HCT116 (cell line): ENCODE data around the gene THPO. TPM values are rescaled to one million over a fixed set of nuclear protein-coding genes. Genes with fewer than 3 reads are reported as not detected.

ENCODE experiments used
- ATAC-seq: fragments of 200-7000 bp; cut with Tn5 transposase; 2 replicates; pipeline ENCODE4 v1.9.1; 2020; ENCODE audit warnings: mild to moderate bottlenecking, moderate library complexity
- BruUV-seq: library from RNA; stranded (reverse); fragments of 400-500 nt; replicated peaks from 2 replicates; lab custom pipeline; 2021; lab: Mats Ljungman, UMichigan
- CTCF ChIA-PET: fragments of 300-600 bp; sonication (Branson Sonifier 250); formaldehyde crosslinking; loops from one replicate; lab custom pipeline; 2021; ENCODE audit warnings: antibody characterized with exemption; lab: Charles Lee
- POLR2A ChIA-PET: fragments of 300-600, 350-600 bp; sonication (Branson Sonifier 250); formaldehyde crosslinking; loops from one replicate; lab custom pipeline; 2021; ENCODE audit warnings: antibody characterized with exemption; lab: Charles Lee
- RAD21 ChIA-PET, 2 experiments: fragments of 300-600 bp; sonication (Branson Sonifier 250); formaldehyde crosslinking; loops; one replicate each; lab custom pipeline; 2023; ENCODE audit warnings: low total read pairs in 2 of 2; ENCODE audit not compliant: uncharacterized antibody in 2 of 2, unreplicated experiment in 2 of 2, low non-redundant PET in 1 of 2; lab: Charles Lee
- DNase-seq: peaks from one replicate; pipeline ENCODE4 v3.0.0-alpha.2; 2010; ENCODE audit warnings: low read depth, low spot score
- H2AFZ ChIP-seq: fragments of 200-600 bp; shearing (Covaris generic), sonication (generic); 2 replicates; pipeline ENCODE4 v1.6.1; 2017; ENCODE audit warnings: low read depth, mixed run types, mixed read lengths, antibody characterized with exemption, low read length; ENCODE audit not compliant: poor library complexity, severe bottlenecking
- H3K27ac ChIP-seq: 2 replicates; pipeline ENCODE4 v1.5.1; 2012; ENCODE audit warnings: low read depth, low read length
- H3K27me3 ChIP-seq: fragments of 200-600 bp; sonication (generic); 2 replicates; pipeline ENCODE4 v1.6.1; 2016; ENCODE audit warnings: mixed run types, low read length, mixed read lengths; ENCODE audit not compliant: insufficient read depth
- H3K36me3 ChIP-seq, 2 experiments: fragments of 200-500 bp in 1 of 2; fragments of 200-600 bp in 1 of 2; sonication (Bioruptor generic) in 1 of 2; sonication (generic) in 1 of 2; 2 replicates each; pipeline versions ENCODE4 v1.5.1 to v1.6.1; 2014 to 2016; ENCODE audit warnings: low read length in 2 of 2, inconsistent platforms in 1 of 2, mixed read lengths in 1 of 2, mixed run types in 1 of 2; ENCODE audit not compliant: insufficient read depth in 2 of 2, control insufficient read depth in 1 of 2
- H3K4me1 ChIP-seq, 2 experiments: fragments of 200-600 bp in 1 of 2; sonication (generic) in 1 of 2; 2 replicates each; pipeline versions ENCODE4 v1.5.1 to v1.6.1; 2012 to 2017; ENCODE audit warnings: low read length in 2 of 2, inconsistent platforms in 1 of 2, mild to moderate bottlenecking in 1 of 2, mixed read lengths in 1 of 2, mixed run types in 1 of 2, moderate library complexity in 1 of 2; ENCODE audit not compliant: insufficient read depth in 2 of 2, control insufficient read depth in 1 of 2
- H3K4me2 ChIP-seq: fragments of 200-600 bp; sonication (generic); 2 replicates; pipeline ENCODE4 v1.6.1; 2017; ENCODE audit warnings: mixed run types, low read length, mixed read lengths
- H3K4me3 ChIP-seq, 2 experiments: fragments of 200-600 bp in 1 of 2; sonication (generic) in 1 of 2; replicated peaks in 1 of 2; 2 replicates each; pipeline ENCODE4 v1.5.1; 2011 to 2016; ENCODE audit warnings: low read length in 2 of 2, control low read depth in 1 of 2, low read depth in 1 of 2, mild to moderate bottlenecking in 1 of 2, mixed read lengths in 1 of 2, mixed run types in 1 of 2
- H3K79me2 ChIP-seq: fragments of 200-600 bp; sonication (generic); 2 replicates; pipeline ENCODE4 v1.6.1; 2017; ENCODE audit warnings: mild to moderate bottlenecking, mixed run types, low read length, moderate library complexity, mixed read lengths; ENCODE audit not compliant: insufficient read depth
- H3K9ac ChIP-seq: fragments of 200-600 bp; sonication (generic); 2 replicates; pipeline ENCODE4 v1.6.1; 2016; ENCODE audit warnings: low read length, mixed read lengths
- H3K9me2 ChIP-seq: fragments of 200-600 bp; sonication (generic), shearing (Covaris generic); 2 replicates; pipeline ENCODE4 v1.6.1; 2017; ENCODE audit warnings: mixed run types, mild to moderate bottlenecking, moderate library complexity; ENCODE audit not compliant: insufficient read depth
- H3K9me3 ChIP-seq, 2 experiments: fragments of 200-500 bp in 1 of 2; fragments of 200-600 bp in 1 of 2; sonication (Bioruptor generic) in 1 of 2; sonication (generic) in 1 of 2; 2 replicates each; pipeline ENCODE4 v1.6.1; 2014 to 2017; ENCODE audit warnings: low read length in 2 of 2, mixed read lengths in 2 of 2, inconsistent platforms in 1 of 2, low read depth in 1 of 2, mild to moderate bottlenecking in 1 of 2, mixed run types in 1 of 2, moderate library complexity in 1 of 2; ENCODE audit not compliant: control insufficient read depth in 1 of 2, insufficient read depth in 1 of 2
- H4K20me1 ChIP-seq: fragments of 200-600 bp; sonication (generic), shearing (Covaris generic); 2 replicates; pipeline ENCODE4 v1.6.1; 2017; ENCODE audit warnings: mixed run types, mild to moderate bottlenecking, moderate library complexity; ENCODE audit not compliant: insufficient read depth
- CBX3 ChIP-seq: IDR thresholded peaks from 2 replicates; pipeline ENCODE4 v1.6.1; 2012; ENCODE audit warnings: low read depth
- EGR1 ChIP-seq: IDR thresholded peaks from 2 replicates; pipeline ENCODE4 v1.6.1; 2012; ENCODE audit warnings: low read depth
- EZH2 ChIP-seq: fragments of 200-600 bp; sonication (generic); IDR thresholded peaks from 2 replicates; pipeline ENCODE4 v1.6.1; 2017; ENCODE audit warnings: antibody characterized with exemption, mixed run types
- POLR2A ChIP-seq: IDR thresholded peaks from 2 replicates; pipeline ENCODE4 v1.7.0; 2011; ENCODE audit warnings: borderline replicate concordance; ENCODE audit not compliant: insufficient read depth, insufficient read length; ENCODE audit errors: extremely low read depth
- SRF ChIP-seq: IDR thresholded peaks from 2 replicates; pipeline ENCODE4 v1.6.1; 2012; ENCODE audit warnings: low read depth
- ZFX ChIP-seq: fragments of 450-650 bp; IDR thresholded peaks from 2 replicates; pipeline ENCODE4 v1.6.1; 2017
- intact Hi-C: fragments of 100-400 bp; cut with micrococcal nuclease; formaldehyde crosslinking; loops from 2 replicates; pipeline ENCODE4 v1.10.0; 2022
- total RNA-seq: library from RNA; stranded (reverse); gene quantifications from one replicate; pipeline ENCODE4 v1.2.1, GENCODE V29; 2021; ENCODE audit not compliant: unreplicated experiment
- TF ChIP-seq, protein P1 (sequence below): IDR thresholded peaks from 2 replicates; pipeline ENCODE4 v1.6.1; 2012; ENCODE audit warnings: low read depth
- TF ChIP-seq, protein P2 (sequence below): IDR thresholded peaks from 2 replicates; pipeline ENCODE4 v1.6.1; 2012

Gene THPO
- total RNA-seq, 1 experiment from 2014 or later: not detected

DNA sequence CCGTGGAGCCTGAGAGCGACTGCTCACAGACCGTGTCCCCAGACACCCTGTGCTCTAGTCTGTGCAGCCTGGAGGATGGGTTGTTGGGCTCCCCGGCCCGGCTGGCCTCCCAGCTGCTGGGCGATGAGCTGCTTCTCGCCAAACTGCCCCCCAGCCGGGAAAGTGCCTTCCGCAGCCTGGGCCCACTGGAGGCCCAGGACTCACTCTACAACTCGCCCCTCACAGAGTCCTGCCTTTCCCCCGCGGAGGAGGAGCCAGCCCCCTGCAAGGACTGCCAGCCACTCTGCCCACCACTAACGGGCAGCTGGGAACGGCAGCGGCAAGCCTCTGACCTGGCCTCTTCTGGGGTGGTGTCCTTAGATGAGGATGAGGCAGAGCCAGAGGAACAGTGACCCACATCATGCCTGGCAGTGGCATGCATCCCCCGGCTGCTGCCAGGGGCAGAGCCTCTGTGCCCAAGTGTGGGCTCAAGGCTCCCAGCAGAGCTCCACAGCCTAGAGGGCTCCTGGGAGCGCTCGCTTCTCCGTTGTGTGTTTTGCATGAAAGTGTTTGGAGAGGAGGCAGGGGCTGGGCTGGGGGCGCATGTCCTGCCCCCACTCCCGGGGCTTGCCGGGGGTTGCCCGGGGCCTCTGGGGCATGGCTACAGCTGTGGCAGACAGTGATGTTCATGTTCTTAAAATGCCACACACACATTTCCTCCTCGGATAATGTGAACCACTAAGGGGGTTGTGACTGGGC lies 33.3 kb downstream of the THPO start:
- CTCF ChIA-PET: interaction anchor here (0.9 to 1.5 kb wide), 7 partner anchors 8 to 449 kb away, joined by 3 to 7 read pairs (median 4); partner anchors contain the start of genes FAM131A and POLR2H
- Histone ChIP-seq H3K36me3 (peaks cover 5 to 9% of the 10 kb centered on the region in 2 experiments; a peak in 2 of 4 replicates), H3K9ac (no peak overlapping the region), H4K20me1 (no peaks in the 10 kb centered on the region), H2AFZ (no peak overlapping the region), H3K27me3 (no peaks in the 10 kb centered on the region), H3K9me3 (no peaks in the 10 kb centered on the region), H3K9me2 (no peaks in the 10 kb centered on the region), H3K4me2 (no peak overlapping the region), H3K4me3 (no peak overlapping the region), H3K79me2 (no peaks in the 10 kb centered on the region), H3K4me1 (peaks cover 9 to 14% of the 10 kb centered on the region in 2 experiments), H3K27ac (no peak overlapping the region)
- POLR2A ChIA-PET: interaction anchor here (0.6 to 0.7 kb wide), 2 partner anchors 17 to 27 kb away, joined by 3 to 6 read pairs; no protein-coding TSS in a partner anchor
- TF ChIP-seq EGR1 (no peak), POLR2A (no peak)
- RAD21 ChIA-PET: no interaction called here
- ATAC-seq (no peak), DNase-seq (no peak)
- no TSS peak for BruUV-seq
- intact Hi-C loops: no loop called here

DNA sequence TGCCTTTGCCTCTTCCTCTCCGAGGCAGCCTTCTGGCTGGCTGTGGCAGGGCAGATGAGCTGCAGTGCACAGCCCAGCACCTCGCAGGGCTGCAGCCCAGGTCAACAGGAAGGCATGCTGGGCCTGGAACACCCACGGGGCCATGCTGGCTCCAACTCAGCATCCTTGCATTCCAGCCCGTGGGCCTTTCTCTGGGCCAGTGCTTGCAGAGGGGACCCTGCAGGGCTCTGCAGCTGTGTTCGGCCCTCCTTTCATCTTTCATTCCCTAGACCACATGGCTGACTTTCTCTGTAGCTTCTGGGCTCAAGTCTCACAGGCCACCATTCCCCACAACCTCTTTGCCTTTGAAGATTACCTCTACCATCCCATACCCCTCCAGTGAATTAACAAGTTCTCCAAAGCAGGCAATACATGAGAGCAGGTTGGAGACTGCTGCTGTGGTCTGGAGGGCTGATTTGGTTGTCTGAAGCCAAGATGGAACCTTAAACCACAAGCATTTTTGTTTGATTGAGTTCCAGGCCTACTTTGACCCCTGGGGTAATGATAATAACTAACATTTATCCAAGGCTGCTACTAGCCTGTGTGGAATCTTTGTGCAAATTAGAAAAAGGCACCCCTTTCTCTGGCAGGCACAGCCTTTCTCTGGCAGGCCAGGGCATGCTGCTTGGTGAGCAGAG lies 34.7 kb downstream of the THPO start:
- intact Hi-C loops: no loop called here
- Histone ChIP-seq H3K4me2 (no peak overlapping the region), H3K27me3 (no peaks in the 10 kb centered on the region), H3K4me1 (peaks cover 9 to 19% of the 10 kb centered on the region in 2 experiments), H3K9ac (no peak overlapping the region), H3K36me3 (peaks cover 5 to 9% of the 10 kb centered on the region in 2 experiments; a peak in 2 of 4 replicates), H3K9me2 (no peaks in the 10 kb centered on the region), H3K27ac (no peak overlapping the region), H2AFZ (no peak overlapping the region), H4K20me1 (no peaks in the 10 kb centered on the region), H3K79me2 (no peaks in the 10 kb centered on the region), H3K9me3 (no peaks in the 10 kb centered on the region), H3K4me3 (no peak overlapping the region)
- TF ChIP-seq POLR2A (no peak), SRF (no peak), CBX3 (no peak), ZFX (no peak), EGR1 (no peak), EZH2 (no peak)
- TF ChIP-seq, protein P1, sequence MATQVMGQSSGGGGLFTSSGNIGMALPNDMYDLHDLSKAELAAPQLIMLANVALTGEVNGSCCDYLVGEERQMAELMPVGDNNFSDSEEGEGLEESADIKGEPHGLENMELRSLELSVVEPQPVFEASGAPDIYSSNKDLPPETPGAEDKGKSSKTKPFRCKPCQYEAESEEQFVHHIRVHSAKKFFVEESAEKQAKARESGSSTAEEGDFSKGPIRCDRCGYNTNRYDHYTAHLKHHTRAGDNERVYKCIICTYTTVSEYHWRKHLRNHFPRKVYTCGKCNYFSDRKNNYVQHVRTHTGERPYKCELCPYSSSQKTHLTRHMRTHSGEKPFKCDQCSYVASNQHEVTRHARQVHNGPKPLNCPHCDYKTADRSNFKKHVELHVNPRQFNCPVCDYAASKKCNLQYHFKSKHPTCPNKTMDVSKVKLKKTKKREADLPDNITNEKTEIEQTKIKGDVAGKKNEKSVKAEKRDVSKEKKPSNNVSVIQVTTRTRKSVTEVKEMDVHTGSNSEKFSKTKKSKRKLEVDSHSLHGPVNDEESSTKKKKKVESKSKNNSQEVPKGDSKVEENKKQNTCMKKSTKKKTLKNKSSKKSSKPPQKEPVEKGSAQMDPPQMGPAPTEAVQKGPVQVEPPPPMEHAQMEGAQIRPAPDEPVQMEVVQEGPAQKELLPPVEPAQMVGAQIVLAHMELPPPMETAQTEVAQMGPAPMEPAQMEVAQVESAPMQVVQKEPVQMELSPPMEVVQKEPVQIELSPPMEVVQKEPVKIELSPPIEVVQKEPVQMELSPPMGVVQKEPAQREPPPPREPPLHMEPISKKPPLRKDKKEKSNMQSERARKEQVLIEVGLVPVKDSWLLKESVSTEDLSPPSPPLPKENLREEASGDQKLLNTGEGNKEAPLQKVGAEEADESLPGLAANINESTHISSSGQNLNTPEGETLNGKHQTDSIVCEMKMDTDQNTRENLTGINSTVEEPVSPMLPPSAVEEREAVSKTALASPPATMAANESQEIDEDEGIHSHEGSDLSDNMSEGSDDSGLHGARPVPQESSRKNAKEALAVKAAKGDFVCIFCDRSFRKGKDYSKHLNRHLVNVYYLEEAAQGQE: no peak
- TF ChIP-seq, protein P2, sequence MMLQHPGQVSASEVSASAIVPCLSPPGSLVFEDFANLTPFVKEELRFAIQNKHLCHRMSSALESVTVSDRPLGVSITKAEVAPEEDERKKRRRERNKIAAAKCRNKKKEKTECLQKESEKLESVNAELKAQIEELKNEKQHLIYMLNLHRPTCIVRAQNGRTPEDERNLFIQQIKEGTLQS: no peak
- ATAC-seq (no peak), DNase-seq (no peak)
- BruUV-seq: no TSS peak
- POLR2A ChIA-PET: no interaction called here
- CTCF ChIA-PET: no interaction called here
- RAD21 ChIA-PET: no interaction called here
